Measurements from ENCODE around the gene TSPAN9. TPM values are rescaled to one million over a fixed set of nuclear protein-coding genes. Genes with fewer than 3 reads are reported as not detected.

TSPAN9 gene
- polyA plus RNA-seq, 1 of the 3 experiments (the other 2 are of a cell fraction), result 34.9 TPM

DNA sequence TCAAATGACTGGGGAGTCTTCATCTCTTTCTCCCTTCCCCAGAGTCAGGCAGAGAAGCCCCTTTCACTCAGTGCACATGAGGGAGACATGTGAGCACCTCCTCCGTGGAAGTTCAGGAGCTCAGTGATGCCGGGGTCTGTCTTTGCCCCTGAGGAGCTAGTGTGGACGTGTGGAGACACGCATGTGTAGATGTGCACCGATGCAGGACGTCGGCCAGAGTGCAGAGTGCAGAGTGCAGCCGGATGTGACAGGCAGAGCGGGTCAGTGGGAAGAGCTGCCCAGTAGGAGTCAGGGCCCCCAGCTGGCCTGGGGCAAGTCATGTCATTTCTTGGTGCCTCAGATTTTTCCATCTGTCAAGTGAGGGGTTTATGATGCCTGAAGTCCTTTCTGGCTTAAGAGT lies 20.7 kb downstream of the TSPAN9 start:
- DNase-seq, result peak; percentile 57
- H3K4me1 ChIP-seq (ENCODE audit: control insufficient read depth in 1 of 2, insufficient read depth in 2 of 2, low read depth in 1 of 2, low read length in 1 of 2), result peaks cover 9 to 21% of the 10 kb centered on the region in 2 experiments
- POLR2A ChIA-PET, result interaction anchor here (0.7 kb wide), 1 partner anchor 187 kb away, joined by 3 read pairs; no protein-coding TSS in a partner anchor
- peaks cover 6% of the 10 kb centered on the region for H3K79me2 ChIP-seq (ENCODE audit: insufficient read depth)
- TF ChIP-seq, protein P1, sequence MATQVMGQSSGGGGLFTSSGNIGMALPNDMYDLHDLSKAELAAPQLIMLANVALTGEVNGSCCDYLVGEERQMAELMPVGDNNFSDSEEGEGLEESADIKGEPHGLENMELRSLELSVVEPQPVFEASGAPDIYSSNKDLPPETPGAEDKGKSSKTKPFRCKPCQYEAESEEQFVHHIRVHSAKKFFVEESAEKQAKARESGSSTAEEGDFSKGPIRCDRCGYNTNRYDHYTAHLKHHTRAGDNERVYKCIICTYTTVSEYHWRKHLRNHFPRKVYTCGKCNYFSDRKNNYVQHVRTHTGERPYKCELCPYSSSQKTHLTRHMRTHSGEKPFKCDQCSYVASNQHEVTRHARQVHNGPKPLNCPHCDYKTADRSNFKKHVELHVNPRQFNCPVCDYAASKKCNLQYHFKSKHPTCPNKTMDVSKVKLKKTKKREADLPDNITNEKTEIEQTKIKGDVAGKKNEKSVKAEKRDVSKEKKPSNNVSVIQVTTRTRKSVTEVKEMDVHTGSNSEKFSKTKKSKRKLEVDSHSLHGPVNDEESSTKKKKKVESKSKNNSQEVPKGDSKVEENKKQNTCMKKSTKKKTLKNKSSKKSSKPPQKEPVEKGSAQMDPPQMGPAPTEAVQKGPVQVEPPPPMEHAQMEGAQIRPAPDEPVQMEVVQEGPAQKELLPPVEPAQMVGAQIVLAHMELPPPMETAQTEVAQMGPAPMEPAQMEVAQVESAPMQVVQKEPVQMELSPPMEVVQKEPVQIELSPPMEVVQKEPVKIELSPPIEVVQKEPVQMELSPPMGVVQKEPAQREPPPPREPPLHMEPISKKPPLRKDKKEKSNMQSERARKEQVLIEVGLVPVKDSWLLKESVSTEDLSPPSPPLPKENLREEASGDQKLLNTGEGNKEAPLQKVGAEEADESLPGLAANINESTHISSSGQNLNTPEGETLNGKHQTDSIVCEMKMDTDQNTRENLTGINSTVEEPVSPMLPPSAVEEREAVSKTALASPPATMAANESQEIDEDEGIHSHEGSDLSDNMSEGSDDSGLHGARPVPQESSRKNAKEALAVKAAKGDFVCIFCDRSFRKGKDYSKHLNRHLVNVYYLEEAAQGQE (IDR thresholded peaks at IDR 0.05; ENCODE audit: low read depth, low read length), result no peak
- TF ChIP-seq, protein P2, sequence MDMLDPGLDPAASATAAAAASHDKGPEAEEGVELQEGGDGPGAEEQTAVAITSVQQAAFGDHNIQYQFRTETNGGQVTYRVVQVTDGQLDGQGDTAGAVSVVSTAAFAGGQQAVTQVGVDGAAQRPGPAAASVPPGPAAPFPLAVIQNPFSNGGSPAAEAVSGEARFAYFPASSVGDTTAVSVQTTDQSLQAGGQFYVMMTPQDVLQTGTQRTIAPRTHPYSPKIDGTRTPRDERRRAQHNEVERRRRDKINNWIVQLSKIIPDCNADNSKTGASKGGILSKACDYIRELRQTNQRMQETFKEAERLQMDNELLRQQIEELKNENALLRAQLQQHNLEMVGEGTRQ (IDR thresholded peaks at IDR 0.05; ENCODE audit: borderline replicate concordance, low read depth, low read length), result no peak
- TF ChIP-seq TCF12 (IDR thresholded peaks at IDR 0.05), result no peak
- no peak for TF ChIP-seq SMC3 (IDR thresholded peaks at IDR 0.05; ENCODE audit: low read depth, low read length)
- TF ChIP-seq, protein P3, sequence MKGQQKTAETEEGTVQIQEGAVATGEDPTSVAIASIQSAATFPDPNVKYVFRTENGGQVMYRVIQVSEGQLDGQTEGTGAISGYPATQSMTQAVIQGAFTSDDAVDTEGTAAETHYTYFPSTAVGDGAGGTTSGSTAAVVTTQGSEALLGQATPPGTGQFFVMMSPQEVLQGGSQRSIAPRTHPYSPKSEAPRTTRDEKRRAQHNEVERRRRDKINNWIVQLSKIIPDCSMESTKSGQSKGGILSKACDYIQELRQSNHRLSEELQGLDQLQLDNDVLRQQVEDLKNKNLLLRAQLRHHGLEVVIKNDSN (IDR thresholded peaks at IDR 0.05; ENCODE audit: borderline replicate concordance, low read depth), result no peak
- no peak for TF ChIP-seq TEAD4 (IDR thresholded peaks at IDR 0.05; ENCODE audit: borderline replicate concordance, insufficient read depth)
- no peak; the same call in 1 of the 2 replicates for TF ChIP-seq GATA2 (CRISPR knock-in tag; IDR thresholded peaks at IDR 0.05)
- no peak for TF ChIP-seq NFIC (IDR thresholded peaks at IDR 0.05; ENCODE audit: borderline replicate concordance)
- no peak for TF ChIP-seq FOSL2 (IDR thresholded peaks at IDR 0.05; ENCODE audit: borderline replicate concordance, low read depth)
- no peak for TF ChIP-seq SIN3A (IDR thresholded peaks at IDR 0.05; ENCODE audit: borderline replicate concordance, low read depth, low read length)
- TF ChIP-seq, protein P4, sequence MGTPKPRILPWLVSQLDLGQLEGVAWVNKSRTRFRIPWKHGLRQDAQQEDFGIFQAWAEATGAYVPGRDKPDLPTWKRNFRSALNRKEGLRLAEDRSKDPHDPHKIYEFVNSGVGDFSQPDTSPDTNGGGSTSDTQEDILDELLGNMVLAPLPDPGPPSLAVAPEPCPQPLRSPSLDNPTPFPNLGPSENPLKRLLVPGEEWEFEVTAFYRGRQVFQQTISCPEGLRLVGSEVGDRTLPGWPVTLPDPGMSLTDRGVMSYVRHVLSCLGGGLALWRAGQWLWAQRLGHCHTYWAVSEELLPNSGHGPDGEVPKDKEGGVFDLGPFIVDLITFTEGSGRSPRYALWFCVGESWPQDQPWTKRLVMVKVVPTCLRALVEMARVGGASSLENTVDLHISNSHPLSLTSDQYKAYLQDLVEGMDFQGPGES (IDR thresholded peaks at IDR 0.05; ENCODE audit: low read depth, low read length), result no peak
- TF ChIP-seq MAX (IDR thresholded peaks at IDR 0.05; ENCODE audit: low read depth), result no peak
- TF ChIP-seq CHD2 (IDR thresholded peaks at IDR 0.05; ENCODE audit: low read length, partially characterized antibody), result no peak
- no peak overlapping the region for H2AFZ ChIP-seq (ENCODE audit: low read depth)
- no peaks in the 10 kb centered on the region for H3K9me2 ChIP-seq
- H3K9ac ChIP-seq, result 0 out of 2 replicates have a peak overlapping the region, but pooled peaks have one; percentile 3
- H3K4me2 ChIP-seq, result peak overlapping the region; percentile 75
- no peaks in the 10 kb centered on the region for H3K9me3 ChIP-seq
- no peaks in the 10 kb centered on the region for H3K27me3 ChIP-seq (ENCODE audit: insufficient read depth)
- no peak overlapping the region for H3K4me3 ChIP-seq (ENCODE audit: low read depth in 2 of 2, low read length in 1 of 2)
- no peaks in the 10 kb centered on the region; the same call in 1 of the 2 replicates for H4K20me1 ChIP-seq (ENCODE audit: insufficient read depth)
- peak overlapping the region; percentile 71 to 85; a peak in 3 of 4 replicates for H3K27ac ChIP-seq (ENCODE audit: low read depth in 2 of 2, low read length in 1 of 2)
- WGBS (ENCODE audit: low lambda C conversion rate), result 64% methylated on average over 9 of the region's 9 CpGs
- no peaks in the 10 kb centered on the region for H3K36me3 ChIP-seq (replicated peaks in 1 of 2; ENCODE audit: control insufficient read depth in 1 of 2, insufficient read depth in 2 of 2, low read length in 1 of 2)
- H3F3A ChIP-seq (replicated peaks; ENCODE audit: insufficient read depth), result no peaks in the 10 kb centered on the region
- CTCF ChIA-PET, result interaction anchor here (0.7 to 2.5 kb wide), 6 partner anchors 15 to 177 kb away, joined by 3 to 16 read pairs (median 4); no protein-coding TSS in a partner anchor

Measured in SK-N-SH (cell line).